Activated naive CD8-positive, alpha-beta T cell treated with anti-CD3 and anti-CD28 coated beads for 36 hours (primary cell): Measurements from ENCODE around the gene OR2G6. TPM values are rescaled to one million over a fixed set of nuclear protein-coding genes. Genes with fewer than 3 reads are reported as not detected.
"Not testable (repeated sequence)": the region's sequence is repeated elsewhere in the genome, so short reads cannot be mapped to it uniquely, and the experiment has no call there.

ENCODE experiments used
- DNase-seq: peaks from one replicate; pipeline ENCODE4 v3.0.0; 2021
- H3K27ac Mint-ChIP-seq: one replicate; pipeline ENCODE4 v1.8.0; 2022; ENCODE audit warnings: mild to moderate bottlenecking, moderate library complexity, mixed read lengths
- H3K27me3 Mint-ChIP-seq: one replicate; pipeline ENCODE4 v1.8.0; 2022; ENCODE audit warnings: mild to moderate bottlenecking, mixed read lengths
- H3K36me3 Mint-ChIP-seq: one replicate; pipeline ENCODE4 v1.8.0; 2021; ENCODE audit warnings: mild to moderate bottlenecking, mixed read lengths
- H3K4me1 Mint-ChIP-seq: one replicate; pipeline ENCODE4 v1.8.0; 2021; ENCODE audit warnings: mixed read lengths
- H3K4me3 Mint-ChIP-seq: one replicate; pipeline ENCODE4 v1.8.0; 2022; ENCODE audit warnings: mild to moderate bottlenecking, moderate library complexity, mixed read lengths
- H3K9me3 Mint-ChIP-seq: one replicate; pipeline ENCODE4 v1.8.0; 2022; ENCODE audit warnings: mixed read lengths
- total RNA-seq, 2 experiments: library from RNA; stranded (reverse); gene quantifications; one replicate each; pipeline ENCODE4 v1.2.3, GENCODE V29; 2021

The OR2G6 gene
- total RNA-seq: not detected

DNA sequence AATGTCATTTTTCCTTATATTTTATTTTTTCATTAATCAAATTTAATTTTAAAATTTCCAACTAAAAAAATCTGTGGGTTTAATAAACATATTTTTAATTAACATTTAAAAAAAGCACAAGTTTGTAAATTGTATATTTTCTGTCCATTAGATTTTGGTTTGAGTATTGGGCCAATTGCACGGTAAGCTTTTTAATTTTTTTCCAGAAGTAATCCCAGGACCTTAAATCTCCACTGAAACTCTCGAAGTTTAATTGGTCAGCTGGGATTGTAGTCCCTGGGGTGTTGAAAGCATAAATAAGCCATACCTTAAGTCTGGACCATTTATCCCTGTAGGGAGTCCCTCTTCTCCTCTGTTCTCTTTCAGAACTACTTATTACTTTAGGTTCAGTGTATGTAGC is at the start of gene OR2G6:
Gene OR2G6, plus strand, starts transcription at position 301 of the 400 bp plus-strand sequence. CDS start 13,574 bp downstream, outside the sequence.
- H3K27ac Mint-ChIP-seq, H3K4me3 Mint-ChIP-seq, H3K36me3 Mint-ChIP-seq, H3K4me1 Mint-ChIP-seq, DNase-seq, H3K27me3 Mint-ChIP-seq, H3K9me3 Mint-ChIP-seq: not testable (repeated sequence)

DNA sequence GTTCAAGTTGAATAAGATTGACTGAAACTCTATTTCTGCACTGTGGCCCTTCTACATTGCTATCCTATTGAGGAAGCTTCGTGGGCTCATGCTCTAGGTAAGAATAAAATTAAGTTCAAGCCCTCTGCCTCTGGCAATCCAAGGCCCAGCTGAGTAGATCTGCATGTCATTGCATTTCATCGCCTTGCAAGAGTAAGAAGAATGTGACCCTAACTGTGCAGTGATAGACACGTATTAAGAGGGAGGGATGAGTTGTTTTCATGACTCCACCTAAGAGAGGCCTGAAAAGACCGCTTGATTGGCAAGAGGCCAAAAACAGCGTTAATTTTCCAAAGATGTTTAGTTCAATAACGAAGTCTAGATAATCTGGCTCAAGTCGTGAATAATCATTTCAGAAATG is 48.8 kb upstream of the OR2G6 start:
- not testable (repeated sequence) for H3K4me1 Mint-ChIP-seq, DNase-seq, H3K4me3 Mint-ChIP-seq, H3K27me3 Mint-ChIP-seq, H3K27ac Mint-ChIP-seq
- Mint-ChIP-seq H3K36me3 (peaks cover 15% of the 10 kb centered on the region), H3K9me3 (peaks cover 15% of the 10 kb centered on the region)

DNA sequence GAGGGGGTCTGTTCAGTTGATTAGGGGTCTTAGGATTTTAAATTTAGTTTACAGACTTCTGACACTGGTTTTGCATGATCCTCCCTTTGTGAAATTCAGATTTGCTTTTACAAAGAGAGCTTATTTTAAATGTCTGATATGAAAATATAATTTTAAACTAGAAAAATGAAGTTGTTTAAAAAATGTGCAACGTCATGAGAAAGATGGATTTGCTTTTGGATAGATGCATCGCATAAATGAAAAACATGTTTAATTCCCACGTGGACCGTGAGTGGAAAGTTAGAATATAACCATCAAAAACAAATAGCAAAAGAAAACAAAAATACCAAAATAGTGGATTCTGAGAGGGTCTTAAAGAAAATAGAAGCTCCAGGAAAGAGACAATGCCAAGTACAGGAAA is 36.7 kb upstream of the OR2G6 start:
- H3K36me3 Mint-ChIP-seq: peaks cover 23% of the 10 kb centered on the region
- no peak for DNase-seq
- H3K4me1 Mint-ChIP-seq: no peaks in the 10 kb centered on the region
- H3K27ac Mint-ChIP-seq: no peak overlapping the region
- no peak overlapping the region for H3K4me3 Mint-ChIP-seq
- H3K27me3 Mint-ChIP-seq: no peaks in the 10 kb centered on the region
- H3K9me3 Mint-ChIP-seq: peaks cover 18% of the 10 kb centered on the region

DNA sequence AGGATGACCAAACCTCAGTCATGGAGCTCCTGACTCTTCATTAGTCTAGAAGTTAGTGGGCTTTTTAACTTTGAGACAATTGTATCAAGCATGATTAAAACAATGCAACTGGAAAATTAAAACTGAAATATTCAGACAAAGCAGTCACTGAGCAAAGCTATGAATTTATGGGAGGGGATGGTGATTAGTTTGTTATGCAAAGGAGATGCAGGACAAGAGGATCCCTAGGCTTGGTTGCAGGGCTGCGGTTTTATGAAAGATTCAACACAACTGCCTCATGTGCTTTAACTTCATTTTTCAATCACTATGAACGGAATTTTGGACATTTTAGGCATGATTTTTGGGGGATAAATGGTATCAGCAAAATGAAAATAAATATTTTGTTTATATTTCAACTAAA is 35.8 kb upstream of the OR2G6 start:
- Mint-ChIP-seq H3K9me3 (peaks cover 15% of the 10 kb centered on the region), H3K36me3 (peaks cover 22% of the 10 kb centered on the region)
- not testable (repeated sequence) for H3K27ac Mint-ChIP-seq

DNA sequence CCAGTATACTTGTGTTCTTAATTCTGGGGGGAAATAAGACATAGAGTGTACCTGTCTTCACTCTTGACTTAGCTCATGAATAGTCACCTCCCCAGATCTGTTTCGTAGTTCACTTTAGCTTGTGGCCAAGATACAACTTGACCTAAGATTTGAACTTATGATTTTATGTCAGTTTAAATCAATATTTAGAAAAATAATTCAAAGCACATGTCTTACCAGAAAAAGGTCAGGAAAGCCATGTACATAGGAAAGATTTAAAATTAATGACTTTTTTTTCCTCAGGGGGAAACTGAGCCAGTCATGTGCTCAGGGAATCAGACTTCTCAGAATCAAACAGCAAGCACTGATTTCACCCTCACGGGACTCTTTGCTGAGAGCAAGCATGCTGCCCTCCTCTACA is 34.8 kb upstream of the OR2G6 start, which contains the start of gene OR2T3:
Gene OR2T3, plus strand, starts transcription at position 301 of the 400 bp plus-strand sequence. Its CDS starts 0 bp downstream, at position 301.
- not testable (repeated sequence) for H3K9me3 Mint-ChIP-seq, H3K27ac Mint-ChIP-seq, H3K4me1 Mint-ChIP-seq, H3K4me3 Mint-ChIP-seq, DNase-seq, H3K27me3 Mint-ChIP-seq
- H3K36me3 Mint-ChIP-seq: peaks cover 13% of the 10 kb centered on the region

More for the DNA sequence above, 35.8 kb upstream of the OR2G6 start:
- not testable (repeated sequence) for H3K27me3 Mint-ChIP-seq, H3K4me1 Mint-ChIP-seq, DNase-seq, H3K4me3 Mint-ChIP-seq

DNA sequence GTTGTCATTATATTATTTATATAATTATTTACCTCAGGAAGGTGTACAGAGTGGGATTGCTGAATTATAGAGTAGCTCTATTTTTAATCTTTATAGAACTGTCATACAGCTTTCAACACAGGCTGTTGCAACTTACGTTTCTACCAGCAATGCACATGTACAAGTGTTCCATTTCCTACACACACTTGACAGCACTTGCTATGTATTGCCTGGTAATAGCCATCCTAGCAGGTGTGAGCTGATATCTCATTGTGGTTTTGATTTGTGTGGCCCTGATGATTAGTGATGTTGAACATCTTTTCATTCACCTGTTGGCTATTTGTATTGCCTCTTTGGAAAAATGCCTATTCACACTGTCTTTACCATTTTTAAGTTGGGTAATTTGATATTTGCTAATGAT is 32.2 kb upstream of the OR2G6 start:
- H3K4me1 Mint-ChIP-seq, H3K27ac Mint-ChIP-seq, H3K27me3 Mint-ChIP-seq, H3K36me3 Mint-ChIP-seq, H3K4me3 Mint-ChIP-seq, H3K9me3 Mint-ChIP-seq, DNase-seq: not testable (repeated sequence)

DNA sequence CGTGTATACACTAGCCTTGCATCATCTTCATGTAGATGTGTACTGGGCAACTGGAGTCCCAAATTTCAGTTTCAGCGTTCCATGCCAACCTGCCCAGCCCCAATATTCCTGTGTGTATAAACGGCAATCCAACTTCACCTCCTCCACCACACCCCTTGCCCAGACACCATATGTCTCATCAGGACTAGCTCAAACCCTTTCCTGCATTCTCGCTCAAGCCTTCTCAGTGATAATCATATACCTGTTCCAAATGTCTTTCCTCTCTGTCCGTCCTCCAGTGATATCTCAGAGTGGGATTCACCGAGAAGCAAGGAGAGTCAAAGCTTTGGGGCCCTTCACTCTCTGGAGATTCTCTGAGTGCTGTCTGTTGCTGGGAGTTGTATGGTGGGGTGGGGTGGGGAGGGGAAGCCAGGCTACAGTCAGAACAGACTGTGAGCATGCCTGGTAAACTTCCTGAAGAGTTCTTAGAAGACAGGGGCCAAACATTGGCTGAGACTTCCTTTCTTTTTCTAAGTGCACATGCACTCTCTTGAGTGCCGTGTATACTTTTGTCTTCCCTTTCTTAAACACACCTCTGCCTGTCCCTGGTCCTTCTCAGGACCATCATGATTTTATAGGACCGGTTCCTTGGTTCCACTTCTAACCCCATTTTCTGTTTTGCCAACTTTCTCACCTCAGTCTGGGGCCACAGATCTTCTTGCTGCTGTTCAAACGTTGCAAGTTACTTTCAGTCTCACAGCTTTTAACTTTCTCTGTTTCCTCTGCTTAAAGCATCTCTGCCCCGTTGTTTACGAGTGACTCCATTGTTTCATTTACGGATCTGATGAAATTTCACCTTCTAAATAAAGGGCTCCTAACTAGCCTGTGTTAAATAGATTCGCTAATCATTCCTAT is 25.9 kb upstream of the OR2G6 start:
- H3K27me3 Mint-ChIP-seq, H3K9me3 Mint-ChIP-seq, H3K36me3 Mint-ChIP-seq: not testable (repeated sequence)
- H3K4me1 Mint-ChIP-seq: peaks cover 14% of the 10 kb centered on the region
- DNase-seq: peak; percentile 21
- H3K27ac Mint-ChIP-seq: peak overlapping the region; percentile 91
- peak overlapping the region; percentile 79 for H3K4me3 Mint-ChIP-seq

DNA sequence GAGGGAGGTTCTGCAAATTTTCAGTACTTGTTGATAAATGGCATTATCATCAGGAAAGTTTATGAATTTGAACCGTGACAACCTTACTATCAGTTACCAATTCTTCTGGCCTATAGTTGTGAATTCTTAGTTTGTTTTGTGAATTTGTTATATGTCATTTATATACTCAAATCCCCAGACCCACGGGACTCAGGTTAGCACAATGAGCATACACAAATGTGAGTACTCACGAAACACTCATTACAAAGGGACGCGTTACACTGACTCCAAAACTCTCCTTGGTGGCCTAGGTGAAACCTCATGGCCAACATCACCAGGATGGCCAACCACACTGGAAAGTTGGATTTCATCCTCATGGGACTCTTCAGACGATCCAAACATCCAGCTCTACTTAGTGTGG is 19.6 kb upstream of the OR2G6 start, which contains the start of gene OR2T5:
Gene OR2T5, plus strand, starts transcription at position 301 of the 400 bp plus-strand sequence. Its CDS starts 0 bp downstream, at position 301.
- H3K36me3 Mint-ChIP-seq, H3K4me1 Mint-ChIP-seq, H3K27ac Mint-ChIP-seq, H3K4me3 Mint-ChIP-seq, H3K9me3 Mint-ChIP-seq, H3K27me3 Mint-ChIP-seq, DNase-seq: not testable (repeated sequence)

DNA sequence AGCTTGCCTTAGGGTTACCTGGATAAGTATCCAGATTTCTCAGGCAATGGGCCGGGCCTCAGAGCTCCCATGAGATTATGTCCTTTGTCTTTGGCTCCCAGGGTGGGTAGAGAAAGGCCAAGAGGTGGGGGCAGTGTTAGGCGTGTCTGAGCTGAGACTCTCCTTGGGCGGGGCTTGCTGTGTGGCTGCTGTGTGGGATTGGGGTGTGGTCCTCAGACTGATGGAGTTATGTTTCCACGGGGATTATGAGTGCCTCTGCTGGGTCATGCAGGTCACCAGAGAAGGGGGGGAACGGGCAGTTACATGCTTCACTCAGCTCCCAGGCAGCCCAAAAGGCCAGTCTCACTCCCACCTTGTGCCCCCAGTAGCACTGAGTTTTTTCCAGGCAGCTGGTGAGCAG is 11.2 kb upstream of the OR2G6 start:
- H3K9me3 Mint-ChIP-seq, H3K36me3 Mint-ChIP-seq, H3K4me3 Mint-ChIP-seq, H3K4me1 Mint-ChIP-seq, DNase-seq, H3K27ac Mint-ChIP-seq, H3K27me3 Mint-ChIP-seq: not testable (repeated sequence)

DNA sequence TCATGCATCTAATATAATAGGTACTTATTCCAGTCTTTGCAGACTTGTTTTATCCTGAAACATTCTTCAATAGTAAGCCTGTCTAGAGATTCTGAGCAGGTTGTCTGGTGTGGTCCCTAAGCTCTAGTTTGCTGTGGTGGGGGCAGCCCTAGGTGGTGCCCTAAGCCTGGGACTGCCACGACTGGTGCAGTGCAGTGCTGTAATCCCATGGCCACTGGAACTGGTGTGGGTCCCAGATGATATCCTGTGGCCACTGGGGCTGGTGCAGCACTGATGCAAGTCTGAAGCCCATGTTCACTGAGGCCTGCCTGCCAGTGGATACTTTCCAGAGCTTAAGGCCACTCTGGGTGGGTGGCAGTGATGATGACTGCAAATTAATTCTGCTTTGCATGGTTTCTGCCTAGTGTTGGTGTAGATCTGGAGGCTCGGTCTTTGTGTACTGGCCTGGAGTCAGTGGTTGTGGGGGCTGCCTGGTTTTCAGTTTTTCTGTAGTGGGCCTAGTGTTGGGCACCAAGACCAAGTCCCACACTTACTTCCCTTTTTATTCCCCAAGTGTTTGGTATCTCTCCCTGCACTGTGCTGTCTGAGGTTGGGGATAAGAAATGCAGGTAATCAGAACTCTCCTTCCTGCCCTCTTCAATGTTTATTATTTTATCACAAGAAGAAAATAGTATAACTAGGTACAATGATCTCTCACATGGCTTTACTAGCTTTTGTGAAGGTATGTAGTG is 7.4 kb upstream of the OR2G6 start:
- H3K4me3 Mint-ChIP-seq, H3K36me3 Mint-ChIP-seq, H3K27ac Mint-ChIP-seq, H3K4me1 Mint-ChIP-seq, DNase-seq, H3K27me3 Mint-ChIP-seq, H3K9me3 Mint-ChIP-seq: not testable (repeated sequence)

DNA sequence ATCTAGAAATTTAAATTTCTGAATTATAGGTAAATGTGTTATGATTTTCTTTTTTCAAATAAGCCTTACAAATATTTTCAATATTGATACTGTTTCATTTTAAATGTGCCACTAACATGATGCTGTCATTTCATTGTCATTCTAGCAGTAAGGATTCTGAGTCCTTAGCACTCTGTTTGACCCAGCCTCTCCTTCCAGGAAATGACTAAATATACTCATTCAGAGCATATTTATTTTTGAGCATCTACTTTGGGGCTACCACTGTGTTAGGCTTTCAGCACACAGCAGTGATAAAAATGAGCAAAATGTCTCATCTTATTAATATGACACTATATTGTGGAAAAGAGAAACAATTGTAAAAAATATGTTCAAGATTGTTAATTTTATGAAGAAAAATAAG is 2.3 kb downstream of the OR2G6 start:
- not testable (repeated sequence) for H3K4me3 Mint-ChIP-seq, H3K27me3 Mint-ChIP-seq, DNase-seq, H3K4me1 Mint-ChIP-seq, H3K36me3 Mint-ChIP-seq, H3K9me3 Mint-ChIP-seq, H3K27ac Mint-ChIP-seq

DNA sequence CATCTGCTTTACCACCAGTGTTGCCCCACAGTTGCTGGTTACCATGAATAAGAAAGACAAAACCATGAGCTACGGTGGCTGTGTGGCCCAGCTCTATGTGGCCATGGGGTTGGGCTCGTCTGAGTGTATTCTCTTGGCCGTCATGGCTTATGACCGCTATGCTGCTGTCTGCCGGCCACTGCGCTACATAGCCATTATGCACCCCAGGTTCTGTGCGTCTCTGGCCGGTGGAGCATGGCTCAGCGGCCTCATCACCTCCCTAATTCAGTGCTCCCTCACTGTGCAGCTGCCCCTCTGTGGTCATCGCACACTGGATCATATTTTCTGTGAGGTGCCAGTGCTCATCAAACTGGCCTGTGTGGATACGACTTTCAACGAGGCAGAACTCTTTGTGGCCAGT is 14.0 kb downstream of the OR2G6 start:
- no peaks in the 10 kb centered on the region for H3K36me3 Mint-ChIP-seq
- peaks cover 2% of the 10 kb centered on the region for H3K4me1 Mint-ChIP-seq
- DNase-seq: no peak

DNA sequence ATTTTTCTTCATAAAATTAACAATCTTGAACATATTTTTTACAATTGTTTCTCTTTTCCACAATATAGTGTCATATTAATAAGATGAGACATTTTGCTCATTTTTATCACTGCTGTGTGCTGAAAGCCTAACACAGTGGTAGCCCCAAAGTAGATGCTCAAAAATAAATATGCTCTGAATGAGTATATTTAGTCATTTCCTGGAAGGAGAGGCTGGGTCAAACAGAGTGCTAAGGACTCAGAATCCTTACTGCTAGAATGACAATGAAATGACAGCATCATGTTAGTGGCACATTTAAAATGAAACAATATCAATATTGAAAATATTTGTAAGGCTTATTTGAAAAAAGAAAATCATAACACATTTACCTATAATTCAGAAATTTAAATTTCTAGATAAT is 29.6 kb downstream of the OR2G6 start:
- H3K4me3 Mint-ChIP-seq, H3K36me3 Mint-ChIP-seq, H3K27ac Mint-ChIP-seq, DNase-seq, H3K27me3 Mint-ChIP-seq, H3K4me1 Mint-ChIP-seq, H3K9me3 Mint-ChIP-seq: not testable (repeated sequence)

More for the DNA sequence above, 14.0 kb downstream of the OR2G6 start:
- no peaks in the 10 kb centered on the region for H3K27me3 Mint-ChIP-seq
- no peak overlapping the region for H3K27ac Mint-ChIP-seq
- peaks cover 5% of the 10 kb centered on the region for H3K9me3 Mint-ChIP-seq
- H3K4me3 Mint-ChIP-seq: no peak overlapping the region

DNA sequence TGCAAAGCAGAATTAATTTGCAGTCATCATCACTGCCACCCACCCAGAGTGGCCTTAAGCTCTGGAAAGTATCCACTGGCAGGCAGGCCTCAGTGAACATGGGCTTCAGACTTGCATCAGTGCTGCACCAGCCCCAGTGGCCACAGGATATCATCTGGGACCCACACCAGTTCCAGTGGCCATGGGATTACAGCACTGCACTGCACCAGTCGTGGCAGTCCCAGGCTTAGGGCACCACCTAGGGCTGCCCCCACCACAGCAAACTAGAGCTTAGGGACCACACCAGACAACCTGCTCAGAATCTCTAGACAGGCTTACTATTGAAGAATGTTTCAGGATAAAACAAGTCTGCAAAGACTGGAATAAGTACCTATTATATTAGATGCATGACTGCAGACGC is 39.5 kb downstream of the OR2G6 start:
- not testable (repeated sequence) for H3K27me3 Mint-ChIP-seq, H3K4me1 Mint-ChIP-seq, H3K9me3 Mint-ChIP-seq, DNase-seq, H3K36me3 Mint-ChIP-seq, H3K4me3 Mint-ChIP-seq, H3K27ac Mint-ChIP-seq

DNA sequence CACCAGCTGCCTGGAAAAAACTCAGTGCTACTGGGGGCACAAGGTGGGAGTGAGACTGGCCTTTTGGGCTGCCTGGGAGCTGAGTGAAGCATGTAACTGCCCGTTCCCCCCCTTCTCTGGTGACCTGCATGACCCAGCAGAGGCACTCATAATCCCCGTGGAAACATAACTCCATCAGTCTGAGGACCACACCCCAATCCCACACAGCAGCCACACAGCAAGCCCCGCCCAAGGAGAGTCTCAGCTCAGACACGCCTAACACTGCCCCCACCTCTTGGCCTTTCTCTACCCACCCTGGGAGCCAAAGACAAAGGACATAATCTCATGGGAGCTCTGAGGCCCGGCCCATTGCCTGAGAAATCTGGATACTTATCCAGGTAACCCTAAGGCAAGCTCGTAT is 43.2 kb downstream of the OR2G6 start:
- not testable (repeated sequence) for H3K9me3 Mint-ChIP-seq, H3K4me1 Mint-ChIP-seq

More for the DNA sequence above, 43.2 kb downstream of the OR2G6 start:
- not testable (repeated sequence) for DNase-seq, H3K36me3 Mint-ChIP-seq, H3K27ac Mint-ChIP-seq, H3K4me3 Mint-ChIP-seq, H3K27me3 Mint-ChIP-seq
